Right forelimb (tissue), 1 donor: Measurements from ENCODE around the gene ITGA2B.
A peak's percentile ranks its signal among the peaks of the same experiment; 100 is the strongest.
"Not testable (repeated sequence)": the region's sequence is repeated elsewhere in the genome, so short reads cannot be mapped to it uniquely, and the experiment has no call there.

ENCODE experiments used
- DNase-seq: peaks from one replicate; pipeline ENCODE4 v3.0.0-alpha.2; 2018

Gene ITGA2B

DNA sequence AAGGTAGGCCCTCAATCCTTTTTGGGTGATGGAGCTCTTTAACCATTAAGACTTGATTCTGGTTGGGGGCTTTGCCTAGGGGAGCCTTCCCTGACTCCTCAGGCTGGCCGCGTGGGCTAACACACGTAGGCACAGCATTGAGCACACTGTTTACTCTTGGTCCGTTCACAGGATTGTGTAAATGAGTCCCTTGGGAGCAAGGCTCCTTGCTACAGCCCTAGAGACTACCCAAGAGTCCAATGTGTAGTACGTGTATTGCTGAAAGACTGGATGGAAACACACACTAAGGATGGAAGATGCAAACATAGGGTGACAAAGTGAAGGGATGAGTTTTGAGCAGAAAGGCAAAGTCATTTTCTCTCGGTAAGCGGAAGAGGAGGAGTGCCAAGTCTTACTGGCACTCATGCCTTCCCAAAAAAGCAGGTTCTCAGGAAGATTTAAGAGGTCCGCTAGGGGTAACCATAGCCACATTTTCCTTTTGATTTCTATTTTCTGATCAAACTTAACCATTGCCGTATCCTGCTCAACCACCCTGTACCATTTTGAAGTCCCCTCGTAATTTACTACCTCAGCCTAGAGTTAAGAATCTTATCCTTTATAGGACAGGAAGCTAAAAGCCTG is 911 bp upstream of the ITGA2B start:
- no peak for DNase-seq

DNA sequence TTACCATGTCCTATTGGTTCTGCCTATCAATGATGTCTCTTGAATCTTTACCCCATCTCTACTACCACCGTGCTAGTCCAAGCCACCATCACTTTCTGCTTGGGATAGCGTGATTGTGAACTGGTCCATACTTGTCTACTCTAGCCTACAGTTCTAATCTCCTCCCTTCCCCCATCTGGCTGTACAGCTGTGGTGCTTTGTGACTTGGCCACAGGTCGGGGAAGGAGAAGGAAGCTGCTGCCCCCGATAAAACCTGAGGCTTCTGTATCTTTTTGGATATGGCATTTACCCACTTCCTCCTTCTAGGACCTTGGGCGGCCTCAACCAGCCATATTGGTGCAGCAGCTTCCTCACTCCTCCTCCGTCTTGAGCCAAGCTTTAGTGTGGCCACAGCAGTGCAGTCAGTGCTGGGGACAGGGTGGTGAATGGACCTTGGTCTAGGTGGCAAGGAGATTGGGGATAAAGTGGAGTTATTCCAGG is 314 bp upstream of the ITGA2B start:
- no peak for DNase-seq

DNA sequence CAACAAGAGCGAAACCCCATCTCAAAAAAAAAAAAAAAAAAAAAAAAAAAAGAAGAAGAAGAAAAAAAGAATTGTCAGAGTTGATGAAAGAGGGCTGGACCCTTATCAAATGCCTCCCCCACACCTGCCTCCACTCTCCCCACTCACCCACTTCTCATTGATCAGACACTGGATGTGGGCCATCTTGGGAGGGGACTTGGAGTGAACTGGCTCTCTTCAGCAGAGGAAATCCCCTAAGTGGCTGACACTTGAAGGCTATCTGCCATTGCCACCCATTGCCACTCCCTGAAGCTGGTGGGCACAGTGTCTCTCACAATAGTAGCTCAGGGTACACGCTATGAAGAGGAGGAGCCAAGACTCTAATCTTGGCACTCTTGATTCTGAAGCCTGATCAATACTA is 1.6 kb downstream of the ITGA2B start:
- no peak for DNase-seq

DNA sequence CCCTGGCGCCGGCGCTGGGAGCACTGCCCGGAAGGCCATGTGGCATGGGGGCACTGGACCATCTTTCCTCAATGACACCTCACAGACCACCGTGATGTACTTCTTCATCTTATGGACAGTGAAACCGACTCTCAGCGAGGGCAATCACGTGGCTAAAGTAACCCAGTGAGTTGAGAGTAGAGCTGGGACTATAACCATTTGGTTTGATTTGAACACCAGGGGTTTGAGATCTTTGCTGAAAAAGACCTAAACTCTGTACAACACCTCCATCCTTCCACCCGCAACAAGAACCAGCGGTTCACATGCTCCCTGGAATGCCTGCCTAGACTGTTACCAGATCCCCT is 3.3 kb downstream of the ITGA2B start:
- DNase-seq = no peak

DNA sequence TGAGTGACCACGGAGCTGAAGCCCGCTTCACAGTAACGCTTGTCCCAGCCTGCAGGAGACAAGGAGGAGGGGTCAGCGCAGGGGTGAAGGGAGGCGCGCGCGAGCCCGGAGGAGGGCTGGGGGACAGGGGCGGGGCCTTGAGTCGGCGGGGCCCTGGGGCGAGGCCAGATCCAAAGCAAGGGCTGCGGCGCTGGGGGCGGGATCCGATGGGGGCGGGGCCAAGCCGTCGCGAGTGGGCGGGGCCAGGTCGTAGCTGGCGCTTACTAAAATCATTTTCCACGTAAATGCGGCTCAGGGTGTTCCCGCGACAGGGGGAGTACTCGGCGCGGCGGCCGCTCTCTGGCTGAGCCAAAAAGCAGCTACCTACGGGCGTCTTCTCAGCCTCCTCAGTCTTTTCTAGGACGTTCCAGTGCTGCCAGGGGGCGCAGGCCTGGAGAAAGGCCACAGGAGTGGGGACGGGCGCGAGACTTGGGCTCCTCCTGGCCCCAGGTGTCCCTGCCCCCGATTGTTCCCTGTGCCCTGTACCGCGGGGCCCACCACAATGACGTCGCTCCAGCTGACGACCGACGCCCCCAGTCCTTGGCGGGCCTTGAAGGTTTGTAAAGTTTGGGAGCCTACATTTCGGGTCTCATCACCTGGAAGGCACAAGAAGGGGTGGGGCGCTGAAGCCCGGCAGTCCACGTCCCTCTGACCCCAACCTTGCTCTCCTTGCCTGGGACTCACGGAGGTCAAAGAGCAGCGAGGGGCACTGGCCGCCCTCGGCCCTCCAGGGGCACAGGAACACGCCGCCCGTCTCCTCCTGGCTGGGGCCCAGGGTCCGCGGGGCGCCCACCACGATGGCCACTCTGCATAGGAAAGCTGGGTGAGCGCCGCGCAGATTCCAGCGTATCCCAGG is 3.9 kb downstream of the ITGA2B start:
- peak; percentile 90 for DNase-seq

DNA sequence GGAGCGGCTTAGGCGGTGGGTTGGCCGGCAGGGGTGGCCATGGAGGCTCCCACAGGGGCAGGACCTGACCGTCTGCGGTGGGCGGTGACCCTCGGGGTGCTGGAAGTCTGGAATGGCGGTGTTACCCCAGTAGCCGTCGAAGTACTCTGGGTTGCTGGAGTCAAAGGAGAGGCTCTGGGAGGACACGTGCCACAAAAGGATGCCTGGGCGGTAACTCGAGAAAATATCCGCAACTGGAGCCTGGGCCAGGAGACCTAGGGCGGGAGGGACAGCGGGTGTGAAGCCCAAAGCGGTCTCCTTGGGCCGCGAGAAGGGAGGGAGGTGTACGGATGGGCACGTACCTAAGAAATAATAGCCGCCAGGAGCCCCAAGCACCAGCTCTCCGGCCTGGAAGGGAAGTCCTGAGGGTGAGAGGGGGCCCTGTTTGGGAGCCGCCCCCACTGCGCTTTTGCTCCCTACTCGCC is 4.6 kb downstream of the ITGA2B start:
- no peak for DNase-seq

DNA sequence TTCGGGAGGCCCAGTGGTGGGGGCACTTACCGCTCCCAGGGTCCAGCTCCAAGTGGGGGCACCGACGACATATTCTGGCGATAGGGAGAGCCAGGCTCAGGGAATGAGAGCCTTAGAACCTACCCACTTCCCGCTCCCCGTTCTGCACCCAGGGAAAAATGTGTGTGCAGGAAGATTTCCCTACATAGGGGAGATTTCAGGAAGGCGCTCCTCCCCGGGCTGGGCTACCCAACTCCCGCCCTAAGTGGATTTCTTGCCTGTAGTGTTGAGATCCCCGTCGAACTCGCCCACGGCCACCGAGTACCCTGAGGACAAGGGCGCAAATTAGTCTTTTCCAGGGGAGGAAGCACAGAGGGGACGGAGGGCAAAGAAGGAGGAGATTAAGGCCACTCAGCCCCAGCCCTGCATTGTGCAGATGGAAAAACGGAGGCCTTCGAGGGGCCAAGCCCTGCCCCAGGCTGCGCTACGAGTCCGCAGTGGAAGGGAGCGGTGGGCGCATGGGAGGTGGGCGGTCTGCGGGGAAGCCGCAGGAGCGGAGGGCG is 5.1 kb downstream of the ITGA2B start:
- DNase-seq = no peak

DNA sequence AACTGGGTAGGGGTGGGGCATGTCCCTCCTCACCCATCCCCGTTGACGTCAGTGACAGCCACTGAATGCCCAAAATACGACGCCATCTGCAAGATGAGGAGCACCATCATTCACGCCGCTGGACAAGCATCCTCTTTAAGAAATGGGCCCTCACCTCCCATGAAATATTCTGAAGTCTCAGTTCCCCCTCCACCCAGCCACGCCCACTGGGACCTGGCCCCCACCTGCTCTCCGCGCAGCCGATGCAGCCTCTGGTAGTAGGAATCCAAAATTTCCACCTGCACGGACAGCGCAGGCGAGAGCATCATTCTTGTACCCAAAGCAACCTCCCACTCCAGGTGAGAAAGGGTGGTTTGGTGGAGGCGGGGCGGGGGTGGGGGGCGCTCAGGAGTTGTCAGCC is 5.6 kb downstream of the ITGA2B start:
- no peak for DNase-seq

DNA sequence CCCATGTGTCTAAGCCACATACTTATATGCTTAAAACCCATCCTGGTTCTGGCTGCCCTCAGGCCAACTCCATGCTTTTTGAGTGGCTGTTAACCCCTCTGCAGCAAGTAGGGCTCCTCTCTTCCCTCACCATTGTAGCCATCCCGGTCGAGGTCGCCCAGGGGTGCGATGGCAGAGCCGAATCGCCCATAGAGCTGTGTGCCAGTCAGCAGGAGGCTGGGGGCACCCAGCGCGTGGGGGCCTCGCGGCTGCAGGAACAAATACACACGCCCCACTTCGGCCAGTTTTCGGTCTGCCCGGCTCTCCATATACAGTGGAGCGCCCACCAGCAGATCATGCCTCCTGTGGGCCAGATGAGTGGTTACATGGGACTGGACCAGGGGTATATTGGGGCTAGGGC is 6.1 kb downstream of the ITGA2B start:
- DNase-seq = no peak

DNA sequence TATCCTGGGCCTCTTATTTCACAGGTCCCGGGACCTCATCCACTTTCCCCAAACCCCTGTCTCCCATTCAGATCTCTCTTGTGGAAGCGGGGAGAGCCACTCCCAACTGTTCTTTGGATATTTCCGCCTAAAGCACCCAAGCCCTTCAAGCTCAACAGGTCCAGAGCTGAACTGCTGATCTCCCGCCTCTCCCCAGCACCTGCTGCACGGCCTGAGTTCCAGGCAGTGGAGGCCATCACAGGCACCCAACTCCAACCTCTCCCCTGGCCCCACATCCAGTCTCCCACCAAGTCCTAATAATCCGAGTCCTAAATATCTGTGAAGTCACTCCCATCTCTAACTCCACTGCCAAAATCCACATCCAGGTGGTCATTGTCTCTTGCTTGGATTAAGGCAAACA is 6.5 kb downstream of the ITGA2B start:
- DNase-seq = no peak

DNA sequence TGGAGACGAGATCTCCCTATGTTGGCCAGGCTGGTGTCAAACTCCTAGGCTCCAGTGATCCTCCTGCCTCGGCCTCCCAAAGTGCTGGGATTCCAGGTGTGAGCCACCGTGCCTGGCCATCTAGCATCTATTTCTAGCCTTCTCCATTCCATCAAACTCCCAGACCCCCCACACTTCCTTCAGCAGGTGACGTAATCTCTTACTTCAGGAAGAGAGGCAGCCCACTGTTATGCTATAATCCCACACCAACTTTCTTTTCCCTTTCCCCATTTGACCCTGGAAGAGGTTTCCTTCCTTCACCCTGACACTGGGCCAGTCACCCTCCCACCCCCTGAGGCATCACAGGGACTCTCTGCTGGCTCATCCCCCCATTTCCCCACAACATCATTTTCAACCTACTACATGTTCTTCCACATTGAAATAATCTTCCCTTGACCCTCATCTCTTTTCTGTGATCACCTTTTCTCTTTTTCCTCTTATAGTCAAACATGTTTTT is 7.6 kb downstream of the ITGA2B start:
- DNase-seq = no peak

DNA sequence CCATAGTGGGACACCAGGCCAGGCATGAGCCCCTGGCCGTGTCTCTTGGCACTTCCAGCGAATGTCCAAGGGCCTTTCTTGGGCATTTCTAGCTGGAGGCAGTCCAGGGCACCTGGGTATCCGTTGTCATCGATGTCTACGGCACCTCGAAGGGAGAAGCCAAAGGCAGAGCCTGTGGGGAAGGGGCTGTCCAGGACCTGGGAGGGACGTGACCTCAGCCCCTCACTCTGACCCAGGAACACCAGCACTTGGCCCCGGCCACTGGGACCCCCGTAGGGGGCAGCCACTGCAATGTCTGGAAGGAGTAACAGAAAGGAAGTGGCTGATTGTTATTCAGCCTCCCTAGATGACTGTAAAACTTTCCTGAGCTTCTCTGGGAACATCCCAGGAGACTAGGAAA is 8.7 kb downstream of the ITGA2B start:
- DNase-seq = no peak

DNA sequence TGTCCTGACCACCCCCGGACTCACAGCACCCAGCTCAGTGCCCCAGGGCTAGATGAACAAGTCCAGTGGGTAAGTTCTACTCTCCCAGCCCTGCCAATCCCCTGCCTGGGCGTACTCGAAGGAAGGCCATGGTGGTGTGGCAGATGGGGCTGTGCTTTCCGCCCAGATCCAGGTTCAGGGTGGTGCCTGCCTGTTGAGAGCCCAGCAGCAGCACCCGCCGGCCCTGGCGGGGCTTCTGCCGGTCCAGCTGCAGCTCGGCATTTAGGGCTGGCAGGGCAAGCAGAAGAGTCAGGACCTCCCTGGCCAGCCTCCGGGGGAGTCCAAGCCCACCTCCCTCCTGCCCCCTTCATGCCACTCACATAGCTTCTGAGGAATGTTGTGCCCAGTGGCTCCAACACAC is 9.6 kb downstream of the ITGA2B start:
- DNase-seq = no peak

DNA sequence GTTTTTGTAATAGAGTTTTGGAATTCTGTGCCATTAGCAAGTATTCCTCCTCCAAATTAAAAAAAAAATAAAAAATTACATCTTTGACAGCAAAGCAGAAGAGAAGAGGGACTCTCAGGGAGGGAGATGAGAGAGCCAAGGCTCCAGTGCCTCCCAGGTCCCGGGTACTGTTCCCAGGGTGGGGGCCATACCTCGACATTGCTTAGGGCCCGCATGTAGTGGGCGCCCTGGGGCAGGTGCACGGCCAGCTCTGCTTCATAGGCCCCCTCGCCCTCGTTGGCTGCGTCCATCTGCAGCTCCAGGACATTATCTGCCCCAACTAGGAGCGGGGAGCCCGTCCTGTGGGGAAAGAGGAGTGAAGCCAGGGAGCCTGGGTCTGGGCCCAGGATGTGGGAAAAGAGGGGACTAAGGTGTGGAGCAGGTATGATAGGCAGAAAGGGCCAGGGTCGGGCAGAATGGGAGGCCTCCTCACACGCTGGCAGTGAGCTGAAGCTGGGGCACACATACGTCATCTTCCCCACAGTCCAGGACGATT is 11.2 kb downstream of the ITGA2B start:
- DNase-seq = no peak

DNA sequence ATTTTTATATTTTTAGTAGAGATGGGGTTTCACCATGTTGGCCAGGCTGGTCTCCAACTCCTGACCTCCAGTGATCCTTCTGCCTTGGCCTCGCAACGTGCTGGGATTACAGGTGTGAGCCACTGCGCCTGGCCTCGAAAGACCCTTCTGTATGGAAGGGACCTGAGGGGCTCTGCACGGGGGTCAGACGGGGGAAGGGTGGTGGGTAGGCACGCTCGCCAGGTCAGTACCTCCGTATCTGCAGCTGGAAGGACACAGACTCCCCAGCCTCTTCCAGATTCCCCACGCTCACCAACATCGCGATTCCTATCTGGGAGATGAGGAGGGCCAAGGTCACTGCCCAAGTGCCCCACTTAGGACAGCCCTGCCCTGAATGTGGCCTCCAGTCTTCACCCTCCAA is 12.7 kb downstream of the ITGA2B start:
- no peak for DNase-seq

DNA sequence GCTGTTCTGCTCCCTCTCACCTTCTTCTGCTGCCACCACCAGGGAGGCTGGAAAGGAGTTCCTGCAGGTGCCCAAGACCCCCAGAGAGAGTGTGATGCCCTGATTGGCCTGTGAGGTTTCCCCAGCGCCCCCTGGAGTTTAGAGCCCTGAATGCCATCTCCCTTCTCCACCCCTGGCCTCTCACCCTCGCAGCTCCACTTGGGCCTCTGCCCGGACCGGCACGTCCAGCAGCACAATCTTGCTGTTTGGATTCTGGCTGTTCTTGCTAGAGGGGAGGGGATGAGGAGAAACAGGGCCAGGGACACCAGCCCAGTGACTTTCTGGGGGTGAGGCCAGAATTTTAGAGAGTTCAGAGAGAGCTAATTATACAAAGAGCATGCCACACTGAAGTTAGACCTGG is 13.3 kb downstream of the ITGA2B start:
- peak; percentile 67 for DNase-seq

DNA sequence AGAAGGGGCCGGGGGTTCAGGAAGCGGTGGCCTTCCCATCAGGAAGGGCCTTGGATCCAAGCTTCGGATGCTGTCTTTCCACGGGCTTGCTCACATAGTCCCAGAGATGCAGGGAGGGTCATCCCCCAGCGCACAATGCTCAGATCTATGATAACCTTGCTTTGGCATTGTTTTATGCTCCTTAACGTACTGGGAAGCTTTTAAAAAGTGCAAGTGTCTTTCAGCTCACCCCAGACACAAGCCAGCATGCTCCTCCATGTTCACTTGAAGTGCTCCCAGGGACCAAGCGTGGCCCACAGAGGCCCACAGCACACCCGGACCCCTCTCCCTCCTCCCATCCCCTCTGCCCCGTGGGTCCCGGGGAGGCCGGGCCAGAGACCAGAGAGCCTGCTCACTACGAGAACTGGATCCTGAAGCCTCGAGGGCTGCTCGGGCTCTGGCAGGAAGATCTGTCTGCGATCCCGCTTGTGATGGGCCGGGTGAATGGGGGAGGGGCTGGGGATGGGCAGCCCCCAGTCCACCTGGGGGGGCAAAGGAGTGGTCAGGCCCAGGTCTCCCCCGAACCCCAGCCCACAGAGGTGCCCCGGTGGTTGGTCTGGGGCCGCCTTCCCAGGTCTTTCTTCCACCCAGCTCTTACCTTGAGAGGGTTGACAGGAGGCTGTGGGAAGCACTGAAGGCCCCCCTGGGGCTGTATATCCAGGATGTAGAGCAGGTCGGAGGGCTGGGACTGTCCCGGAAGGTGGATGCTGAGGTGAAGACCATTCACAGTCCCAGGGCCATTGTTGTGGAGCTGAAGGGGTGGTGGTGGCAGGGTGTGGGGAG is 14.0 kb downstream of the ITGA2B start:
- no peak for DNase-seq

DNA sequence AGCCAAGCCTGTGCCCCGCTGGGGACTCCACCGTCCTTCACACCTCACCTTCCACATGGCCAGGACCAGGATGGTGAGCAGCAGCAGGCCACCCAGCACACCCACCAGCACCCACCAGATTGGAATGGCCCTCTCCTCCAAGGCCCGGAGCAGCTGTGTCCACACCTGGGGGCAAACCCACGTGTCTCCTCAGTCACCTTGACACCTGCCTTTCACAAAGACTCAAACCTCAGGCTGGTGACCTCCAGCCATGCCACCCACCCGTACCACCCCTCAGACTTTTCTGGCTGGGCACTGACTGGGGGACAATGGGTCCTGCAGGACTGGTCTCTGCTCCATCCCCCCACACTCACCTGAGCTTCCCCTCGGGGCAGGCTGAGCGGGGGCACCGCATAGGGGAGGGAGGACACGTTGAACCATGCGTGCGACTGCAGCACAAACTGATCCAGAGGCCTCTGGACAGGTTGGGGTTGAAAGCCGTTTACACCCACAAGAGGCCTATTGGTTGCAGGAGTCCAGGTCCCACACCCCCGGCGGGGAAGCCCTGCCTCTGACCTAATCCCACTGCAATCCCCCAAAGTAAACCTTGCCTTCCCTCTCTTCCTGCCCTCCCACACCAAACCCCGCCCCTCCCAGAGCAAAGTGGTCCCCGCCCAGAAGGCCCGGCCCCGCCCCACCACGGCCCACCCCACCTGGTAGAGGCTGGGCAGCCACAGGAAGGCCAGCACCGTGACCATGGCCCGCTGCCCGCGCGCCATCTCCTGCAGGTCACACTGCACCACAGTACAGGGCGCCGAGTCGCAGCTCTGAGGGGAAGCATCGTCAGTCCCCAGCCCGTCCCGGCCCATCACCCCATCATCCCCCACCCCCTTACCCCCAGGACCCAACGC is 14.9 kb downstream of the ITGA2B start:
- DNase-seq = no peak

DNA sequence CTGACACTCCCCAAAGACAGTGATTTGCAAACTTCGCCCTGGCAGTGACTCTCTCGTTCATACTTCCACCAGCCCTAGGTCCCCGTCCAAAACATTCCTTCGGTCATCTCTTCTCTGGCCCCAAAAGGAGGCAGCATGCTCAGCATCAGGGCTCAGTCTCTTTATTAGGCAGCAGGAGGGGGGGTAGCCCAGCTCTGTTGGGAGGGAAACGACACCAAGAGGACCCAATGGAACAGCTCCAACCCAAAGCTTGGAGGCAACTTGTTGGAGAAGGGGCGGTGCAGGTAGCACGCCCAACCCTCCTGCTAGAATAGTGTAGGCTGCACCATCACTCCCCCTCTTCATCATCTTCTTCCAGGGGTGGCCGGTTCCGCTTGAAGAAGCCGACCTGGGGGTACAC is 17.4 kb downstream of the ITGA2B start:
- no peak for DNase-seq

DNA sequence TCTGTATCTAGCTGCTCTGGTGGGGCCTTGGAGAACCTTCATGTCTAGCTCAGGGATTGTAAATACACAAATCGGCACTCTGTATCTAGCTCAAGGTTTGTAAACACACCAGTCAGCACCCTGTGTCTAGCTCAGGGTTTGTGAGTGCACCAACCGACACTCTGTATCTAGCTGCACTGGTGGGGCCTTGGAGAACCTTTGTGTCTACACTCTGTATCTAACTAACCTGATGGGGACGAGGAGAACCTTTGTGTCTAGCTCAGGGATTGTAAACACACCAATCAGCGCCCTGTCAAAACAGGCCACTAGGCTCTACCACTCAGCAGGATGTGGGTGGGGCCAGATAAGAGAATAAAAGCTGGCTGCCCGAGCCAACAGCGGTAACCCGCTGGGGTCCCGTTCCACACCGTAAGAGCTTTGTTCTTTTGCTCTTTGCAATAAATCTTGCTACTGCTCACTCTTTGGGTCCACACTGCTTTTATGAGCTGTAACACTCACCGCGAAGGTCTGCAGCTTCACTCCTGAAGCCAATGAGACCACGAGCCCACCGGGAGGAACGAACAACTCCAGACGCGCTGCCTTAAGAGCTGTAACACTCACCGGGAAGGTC is 19.9 kb downstream of the ITGA2B start:
- DNase-seq = not testable (repeated sequence)
